PFSK-1 (cell line): Measurements from ENCODE around the gene PARP3.

Experiments used
- FOXP2 ChIP-seq: optimal IDR thresholded peaks from 2 replicates; pipeline ENCODE3; 2011; ENCODE audit warnings: borderline replicate concordance, control low read depth, inconsistent platforms; ENCODE audit not compliant: insufficient read depth; ENCODE audit errors: extremely low read length, extremely low read depth
- POLR2AphosphoS5 ChIP-seq: IDR thresholded peaks from 2 replicates; pipeline ENCODE4 v1.6.1; 2012; ENCODE audit warnings: low read depth, mild to moderate bottlenecking, control low read depth, low read length, moderate library complexity
- REST ChIP-seq, 2 experiments: IDR thresholded peaks; 2 replicates each; pipeline versions ENCODE4 v1.6.1 to v1.8.0; 2011 to 2012; ENCODE audit warnings: low read depth in 2 of 2, low read length in 2 of 2, control low read depth in 1 of 2, inconsistent platforms in 1 of 2, mild to moderate bottlenecking in 1 of 2, moderate library complexity in 1 of 2; ENCODE audit not compliant: insufficient read depth in 1 of 2
- SIN3A ChIP-seq: IDR thresholded peaks from 2 replicates; pipeline ENCODE4 v1.6.1; 2012; ENCODE audit warnings: mild to moderate bottlenecking, low read length, moderate library complexity, borderline replicate concordance; ENCODE audit not compliant: insufficient read depth
- TAF1 ChIP-seq: IDR thresholded peaks from 2 replicates; pipeline ENCODE4 v1.6.1; 2012; ENCODE audit warnings: low read length, control low read depth, borderline replicate concordance; ENCODE audit not compliant: insufficient read depth

Gene PARP3

GRCh38 chr3:51931756-51932155 is 10.4 kb upstream of the PARP3 start:
- TF ChIP-seq REST (IDR thresholded peaks at IDR 0.05; ENCODE audit: insufficient read depth in 1 of 2, low read depth in 2 of 2, low read length in 2 of 2) (no peak), POLR2AphosphoS5 (no peak), FOXP2 (no peak), SIN3A (no peak), TAF1 (no peak)

GRCh38 chr3:51932471-51933370 is 9.4 kb upstream of the PARP3 start:
- TF ChIP-seq REST (IDR thresholded peaks at IDR 0.05; ENCODE audit: insufficient read depth in 1 of 2, low read depth in 2 of 2, low read length in 2 of 2) (no peak), FOXP2 (no peak), SIN3A (no peak)

- TF ChIP-seq POLR2AphosphoS5: no peak
- TF ChIP-seq SIN3A: no peak
- no peak for TF ChIP-seq FOXP2
- no peak for TF ChIP-seq REST (IDR thresholded peaks at IDR 0.05; ENCODE audit: insufficient read depth in 1 of 2, low read depth in 2 of 2, low read length in 2 of 2)
- TF ChIP-seq TAF1: no peak
These were observed 8.6 kb upstream of the PARP3 start for GRCh38 chr3:51933471-51934138.

GRCh38 chr3:51934139-51934850 is 7.9 kb upstream of the PARP3 start:
- TF ChIP-seq SIN3A: no peak
- peak in 1 of 2 experiments; percentile 83; a peak in 2 of 4 replicates for TF ChIP-seq REST (IDR thresholded peaks at IDR 0.05; ENCODE audit: insufficient read depth in 1 of 2, low read depth in 2 of 2, low read length in 2 of 2)
